GM19239 (cell line): ENCODE measurements around the gene PARM1.

Source experiments
- DNase-seq: peaks from one replicate; pipeline ENCODE4 v3.0.0; 2011; ENCODE audit warnings: low spot score; ENCODE audit not compliant: insufficient read length
- FAIRE-seq: peaks from 2 replicates; lab custom pipeline; 2011; peaks lifted over from hg19 to GRCh38; lab: Jason Lieb, UNC

Gene PARM1

GRCh38 chr4:74932832-74933561 is at the start of gene PARM1:
Gene PARM1 (plus strand): TSS chr4:74933116. CDS start chr4:74933328, 212 bp downstream.
- FAIRE-seq (peak; percentile 89), DNase-seq (peak; percentile 55)

- FAIRE-seq, result peak; percentile 14
- no peak for DNase-seq
Observed at GRCh38 chr4:74884266-74884665, 48.6 kb upstream of the PARM1 start.

GRCh38 chr4:74886484-74886883 is 46.4 kb upstream of the PARM1 start:
- no peak for FAIRE-seq
- no peak for DNase-seq

GRCh38 chr4:74890341-74890740 is 42.6 kb upstream of the PARM1 start:
- no peak for FAIRE-seq
- DNase-seq, result no peak

- DNase-seq, result no peak
- FAIRE-seq, result no peak
Observed at GRCh38 chr4:74891037-74891436, 41.9 kb upstream of the PARM1 start.

GRCh38 chr4:74893171-74893570 is 39.7 kb upstream of the PARM1 start:
- no peak for DNase-seq
- no peak for FAIRE-seq

GRCh38 chr4:74896595-74896994 is 36.3 kb upstream of the PARM1 start:
- no peak for FAIRE-seq

GRCh38 chr4:74897386-74897785 is 35.5 kb upstream of the PARM1 start:
- FAIRE-seq (no peak), DNase-seq (no peak)

More at GRCh38 chr4:74896595-74896994, 36.3 kb upstream of the PARM1 start:
- DNase-seq, result no peak

- DNase-seq (no peak), FAIRE-seq (no peak)
Observed at GRCh38 chr4:74900862-74901261, 32.1 kb upstream of the PARM1 start.

- FAIRE-seq, result no peak
Observed at GRCh38 chr4:74904509-74905065, 28.3 kb upstream of the PARM1 start.

GRCh38 chr4:74906771-74907170 is 26.1 kb upstream of the PARM1 start:
- DNase-seq, result no peak
- FAIRE-seq, result no peak

More at GRCh38 chr4:74904509-74905065, 28.3 kb upstream of the PARM1 start:
- no peak for DNase-seq

GRCh38 chr4:74919783-74920182 is 13.1 kb upstream of the PARM1 start:
- peak; percentile 70 for FAIRE-seq
- DNase-seq, result no peak

GRCh38 chr4:74920704-74921103 is 12.2 kb upstream of the PARM1 start:
- DNase-seq (no peak), FAIRE-seq (no peak)

GRCh38 chr4:74921490-74921889 is 11.4 kb upstream of the PARM1 start:
- no peak for FAIRE-seq
- DNase-seq, result no peak

- DNase-seq (no peak), FAIRE-seq (no peak)
Observed at GRCh38 chr4:74926007-74926406, 6.9 kb upstream of the PARM1 start.

- FAIRE-seq (peak; percentile 96), DNase-seq (no peak)
Observed at GRCh38 chr4:74930162-74930561, 2.8 kb upstream of the PARM1 start.

GRCh38 chr4:74931376-74931775 is 1.5 kb upstream of the PARM1 start:
- FAIRE-seq, result no peak
- DNase-seq, result no peak

- FAIRE-seq, result no peak
- no peak for DNase-seq
Observed at GRCh38 chr4:74932010-74932409, 906 bp upstream of the PARM1 start.

- no peak for DNase-seq
- FAIRE-seq, result no peak
Observed at GRCh38 chr4:74933562-74934015, 673 bp downstream of the PARM1 start.

- FAIRE-seq (no peak), DNase-seq (no peak)
Observed at GRCh38 chr4:74934016-74934831, 1.3 kb downstream of the PARM1 start.

- no peak for DNase-seq
- FAIRE-seq, result no peak
Observed at GRCh38 chr4:74934888-74935287, 2.0 kb downstream of the PARM1 start.
